ENCODE data around the gene DNAI2. TPM values are rescaled to one million over a fixed set of nuclear protein-coding genes. Genes with fewer than 3 reads are reported as not detected.

The DNAI2 gene
- total and polyA plus RNA-seq, 8 donors, result 0.11 to 0.77 TPM; not detected in 6

DNA sequence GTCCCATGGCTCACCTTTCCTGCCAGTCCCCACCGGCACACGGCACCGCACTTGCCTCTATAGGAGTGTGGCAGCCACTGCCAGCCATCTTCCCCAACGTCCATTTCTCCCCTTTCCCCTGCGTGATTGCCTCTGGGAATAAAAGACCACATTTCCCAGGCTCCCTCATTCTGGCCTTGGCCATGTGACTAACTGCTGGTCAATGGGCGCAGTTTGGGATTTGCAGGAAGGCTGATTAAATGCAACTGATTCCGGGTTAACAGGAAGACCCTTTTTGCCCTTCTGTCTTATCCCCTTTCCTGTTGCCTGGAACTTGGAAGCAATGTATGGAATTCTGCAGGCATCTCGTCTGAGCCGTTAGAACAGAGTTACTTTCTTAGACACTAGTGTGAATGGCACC is 84.7 kb downstream of the DNAI2 start:
- no peaks in the 10 kb centered on the region for H3K9me3 ChIP-seq
- intact Hi-C loops (cut with DNase I), result no loop called here
- no peak overlapping the region for H3K27ac ChIP-seq
- no peaks in the 10 kb centered on the region for H3K36me3 ChIP-seq
- H3K4me3 ChIP-seq, result no peak overlapping the region
- 54 to 63% methylated on average over 9 of the region's 9 CpGs for WGBS, 2 donors
- TF ChIP-seq CTCF (IDR thresholded peaks at IDR 0.05), result no peak
- no peak for FAIRE-seq
- no peak for DNase-seq
- peaks cover 0 to 3% (median 0%) of the 10 kb centered on the region in 3 donors for H3K4me1 ChIP-seq
- peaks cover 0 to 27% (median 4%) of the 10 kb centered on the region in 4 donors for H3K27me3 ChIP-seq
- no peak for ATAC-seq

GRCh38 chr17:74359916-74360315 is 85.9 kb downstream of the DNAI2 start:
- no peak for TF ChIP-seq CTCF (IDR thresholded peaks at IDR 0.05)
- peaks cover 0 to 23% (median 2%) of the 10 kb centered on the region in 4 donors for H3K27me3 ChIP-seq
- H3K36me3 ChIP-seq, result no peaks in the 10 kb centered on the region
- intact Hi-C loops (cut with DNase I), result loop anchor here in 1 of 3 donors (5.0 kb wide), 1 partner anchor 48 kb away; no protein-coding TSS in a partner anchor
- peaks cover 0 to 3% (median 0%) of the 10 kb centered on the region in 3 donors for H3K4me1 ChIP-seq
- H3K9me3 ChIP-seq, result no peaks in the 10 kb centered on the region
- ATAC-seq (no peak), DNase-seq (no peak), FAIRE-seq (no peak)
- H3K27ac ChIP-seq, result no peak overlapping the region
- H3K4me3 ChIP-seq, result no peak overlapping the region
- 73 to 77% methylated on average over 22 of the region's 22 CpGs for WGBS, 2 donors

GRCh38 chr17:74360899-74361229 is 86.8 kb downstream of the DNAI2 start:
- H3K27me3 ChIP-seq, result peaks cover 0 to 23% (median 2%) of the 10 kb centered on the region in 4 donors
- FAIRE-seq, result no peak
- no peak for ATAC-seq

DNA sequence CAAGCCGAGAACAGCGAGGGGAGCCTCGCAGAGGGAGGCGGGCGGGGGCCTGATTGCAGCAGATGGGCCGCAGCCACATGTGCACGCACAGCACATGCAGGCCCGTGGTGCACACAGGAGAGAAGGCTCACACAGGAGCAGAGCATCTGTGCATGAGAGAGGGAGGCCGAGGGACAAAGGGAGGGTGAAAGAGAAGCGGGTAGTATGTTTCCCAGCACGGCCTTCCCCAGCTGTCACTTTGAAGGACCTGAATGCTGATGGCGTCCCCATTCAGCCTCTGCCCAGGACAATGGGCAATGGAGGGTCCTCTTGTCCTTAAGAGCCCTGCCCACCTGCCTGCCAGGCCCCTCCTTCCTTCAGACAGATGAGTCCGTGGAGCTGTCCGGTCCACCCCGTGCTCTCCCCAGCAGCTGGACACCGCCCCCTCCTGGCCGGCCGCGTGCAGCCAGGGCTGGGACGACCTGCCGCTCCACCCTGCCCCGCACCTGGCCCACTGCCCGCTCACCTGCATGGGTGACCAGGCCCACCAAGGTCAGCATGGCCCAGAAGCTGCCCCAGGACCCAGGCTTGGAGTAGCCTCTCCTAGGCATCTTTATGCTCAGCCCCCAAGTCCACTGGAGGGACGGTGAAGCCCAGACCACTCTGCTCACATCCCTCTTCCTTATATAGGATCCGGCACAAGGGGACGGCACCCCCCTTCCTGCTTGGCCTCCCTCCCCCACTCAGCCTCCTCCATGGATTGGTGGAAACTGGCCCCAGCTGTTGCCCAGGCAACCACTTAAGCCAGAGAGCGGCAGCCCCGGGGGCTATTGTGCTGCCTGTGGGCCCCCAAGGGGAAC is 87.4 kb downstream of the DNAI2 start, which contains the start of gene BTBD17:
BTBD17 (minus strand) TSS at position 639 of the 839 bp plus-strand sequence; CDS start at position 590, 49 bp downstream.
- H3K9me3 ChIP-seq, result no peaks in the 10 kb centered on the region
- H3K27ac ChIP-seq, result no peak within 1 kb of the TSS
- ATAC-seq, result peak; percentile 72 to 90 (median 86)
- DNase-seq, result peak; percentile 40 to 87 (median 73)
- H3K27me3 ChIP-seq, result peaks cover 0 to 23% (median 2%) of the 10 kb centered on the region in 4 donors
- TF ChIP-seq CTCF (IDR thresholded peaks at IDR 0.05), result peak; percentile 56 to 73 (median 62)
- peaks cover 0 to 3% (median 0%) of the 10 kb centered on the region in 3 donors for H3K4me1 ChIP-seq
- intact Hi-C loops (cut with DNase I), result loop anchor here in 1 of 3 donors (5.0 kb wide), 1 partner anchor 49 kb away; no protein-coding TSS in a partner anchor
- no peaks in the 10 kb centered on the region for H3K36me3 ChIP-seq
- 23 to 24% methylated on average over 28 of the region's 28 CpGs for WGBS, 2 donors
- no peak for FAIRE-seq
- H3K4me3 ChIP-seq, result no peak within 1 kb of the TSS

More at GRCh38 chr17:74360899-74361229, 86.8 kb downstream of the DNAI2 start:
- Histone ChIP-seq H3K4me1 (peaks cover 0 to 3% (median 0%) of the 10 kb centered on the region in 3 donors), H3K9me3 (no peaks in the 10 kb centered on the region), H3K36me3 (no peaks in the 10 kb centered on the region), H3K4me3 (no peak overlapping the region), H3K27ac (no peak overlapping the region)
- intact Hi-C loops (cut with DNase I), result loop anchor here in 1 of 3 donors (5.0 kb wide), 1 partner anchor 49 kb away; no protein-coding TSS in a partner anchor
- no peak for TF ChIP-seq CTCF (IDR thresholded peaks at IDR 0.05)
- no peak for DNase-seq
- 40 to 56% methylated on average over 7 of the region's 7 CpGs for WGBS, 2 donors
